ELF-1 (cell line): ENCODE results near the gene SSPN.

Source experiments
- DNase-seq: peaks from one replicate; pipeline ENCODE4 v3.0.0-alpha.2; 2016; ENCODE audit warnings: low read depth, low spot score

Gene SSPN

GRCh38 chr12:26195250-26195640, at the start of gene SSPN:
Gene SSPN, plus strand, starts transcription at chr12:26195573. Its CDS starts 100 bp downstream, at chr12:26195673.
- peak; percentile 41 for DNase-seq

- DNase-seq = no peak
These were observed 47.1 kb upstream of the SSPN start for GRCh38 chr12:26148291-26148690.

- no peak for DNase-seq
These were observed 45.3 kb upstream of the SSPN start for GRCh38 chr12:26149968-26150500.

- DNase-seq = no peak
These were observed 44.5 kb upstream of the SSPN start for GRCh38 chr12:26150736-26151450.

- DNase-seq = no peak
These were observed 42.8 kb upstream of the SSPN start for GRCh38 chr12:26152507-26153102.

GRCh38 chr12:26153421-26154154, 41.8 kb upstream of the SSPN start:
- DNase-seq = no peak

GRCh38 chr12:26156201-26156871, 39.0 kb upstream of the SSPN start:
- no peak for DNase-seq

- no peak for DNase-seq
These were observed 38.4 kb upstream of the SSPN start for GRCh38 chr12:26157001-26157400.

- peak; percentile 83 for DNase-seq
These were observed 37.2 kb upstream of the SSPN start for GRCh38 chr12:26158078-26158764.

GRCh38 chr12:26162174-26162573, 33.2 kb upstream of the SSPN start:
- DNase-seq = no peak

GRCh38 chr12:26162905-26163304, 32.5 kb upstream of the SSPN start:
- no peak for DNase-seq

- no peak for DNase-seq
These were observed 31.3 kb upstream of the SSPN start for GRCh38 chr12:26164118-26164517.

GRCh38 chr12:26172013-26172412, 23.4 kb upstream of the SSPN start:
- DNase-seq = no peak

- no peak for DNase-seq
These were observed 22.8 kb upstream of the SSPN start for GRCh38 chr12:26172539-26172938.

GRCh38 chr12:26172946-26173552, 22.3 kb upstream of the SSPN start:
- DNase-seq = no peak

GRCh38 chr12:26176725-26177124, 18.6 kb upstream of the SSPN start:
- no peak for DNase-seq

GRCh38 chr12:26177283-26177682, 18.1 kb upstream of the SSPN start:
- no peak for DNase-seq

GRCh38 chr12:26179826-26180225, 15.5 kb upstream of the SSPN start:
- no peak for DNase-seq

- DNase-seq = no peak
These were observed 13.0 kb upstream of the SSPN start for GRCh38 chr12:26182377-26182776.

GRCh38 chr12:26185532-26186320, 9.6 kb upstream of the SSPN start:
- DNase-seq = peak; percentile 88
